Omental fat pad (tissue), 4 donors: ENCODE measurements around the gene KIRREL3. TPM values are rescaled to one million over a fixed set of nuclear protein-coding genes. Genes with fewer than 3 reads are reported as not detected.

Experiments used
- ATAC-seq: fragments of 150-250 bp; one replicate; pipeline ENCODE4 v1.9.1; 2016; ENCODE audit warnings: mild to moderate bottlenecking, moderate library complexity; ENCODE audit not compliant: low FRiP score
- DNase-seq: peaks from one replicate; pipeline ENCODE4 v3.0.0-alpha.2; 2019; ENCODE audit warnings: low spot score
- total RNA-seq, 4 donors: library from RNA; depleted of rRNA; stranded (reverse); fragments of >200 nt; gene quantifications; one replicate each; pipeline ENCODE4 v1.1.0, GENCODE V29; 2016
- TF ChIP-seq, protein P1 (sequence below), 3 donors: fragments of 450-650 bp; IDR thresholded peaks; one replicate each; pipeline ENCODE4 v1.5.1; 2016 to 2017; ENCODE audit warnings: antibody characterized with exemption in 3 of 3, mild to moderate bottlenecking in 3 of 3, moderate library complexity in 2 of 3

The KIRREL3 gene
- total RNA-seq, 4 donors from 2014 or later, result 0.09 to 0.60 TPM; not detected in 2

DNA sequence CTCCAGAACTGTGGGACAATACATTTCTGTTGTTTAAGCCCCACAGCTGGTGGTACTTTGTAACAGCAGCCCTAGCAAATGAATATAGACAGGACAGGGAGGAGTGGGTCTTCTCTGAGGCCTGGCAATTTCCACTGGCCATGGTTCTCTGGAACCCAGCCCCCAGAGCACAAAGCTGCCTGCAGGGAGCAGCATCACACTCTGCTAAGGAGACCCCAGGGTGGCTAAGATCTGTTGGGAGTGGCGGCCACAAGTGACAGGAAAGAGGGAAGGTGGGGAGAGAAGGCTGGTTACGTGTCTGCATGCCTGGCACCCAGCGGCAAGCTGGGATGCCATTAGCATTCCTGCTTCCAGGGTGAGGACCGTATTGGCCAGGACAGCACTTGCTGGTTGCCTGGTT, 433.2 kb downstream of the KIRREL3 start:
- ATAC-seq (no peak), DNase-seq (no peak)
- TF ChIP-seq, protein P1, sequence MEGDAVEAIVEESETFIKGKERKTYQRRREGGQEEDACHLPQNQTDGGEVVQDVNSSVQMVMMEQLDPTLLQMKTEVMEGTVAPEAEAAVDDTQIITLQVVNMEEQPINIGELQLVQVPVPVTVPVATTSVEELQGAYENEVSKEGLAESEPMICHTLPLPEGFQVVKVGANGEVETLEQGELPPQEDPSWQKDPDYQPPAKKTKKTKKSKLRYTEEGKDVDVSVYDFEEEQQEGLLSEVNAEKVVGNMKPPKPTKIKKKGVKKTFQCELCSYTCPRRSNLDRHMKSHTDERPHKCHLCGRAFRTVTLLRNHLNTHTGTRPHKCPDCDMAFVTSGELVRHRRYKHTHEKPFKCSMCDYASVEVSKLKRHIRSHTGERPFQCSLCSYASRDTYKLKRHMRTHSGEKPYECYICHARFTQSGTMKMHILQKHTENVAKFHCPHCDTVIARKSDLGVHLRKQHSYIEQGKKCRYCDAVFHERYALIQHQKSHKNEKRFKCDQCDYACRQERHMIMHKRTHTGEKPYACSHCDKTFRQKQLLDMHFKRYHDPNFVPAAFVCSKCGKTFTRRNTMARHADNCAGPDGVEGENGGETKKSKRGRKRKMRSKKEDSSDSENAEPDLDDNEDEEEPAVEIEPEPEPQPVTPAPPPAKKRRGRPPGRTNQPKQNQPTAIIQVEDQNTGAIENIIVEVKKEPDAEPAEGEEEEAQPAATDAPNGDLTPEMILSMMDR (IDR thresholded peaks at IDR 0.05), result no peak

DNA sequence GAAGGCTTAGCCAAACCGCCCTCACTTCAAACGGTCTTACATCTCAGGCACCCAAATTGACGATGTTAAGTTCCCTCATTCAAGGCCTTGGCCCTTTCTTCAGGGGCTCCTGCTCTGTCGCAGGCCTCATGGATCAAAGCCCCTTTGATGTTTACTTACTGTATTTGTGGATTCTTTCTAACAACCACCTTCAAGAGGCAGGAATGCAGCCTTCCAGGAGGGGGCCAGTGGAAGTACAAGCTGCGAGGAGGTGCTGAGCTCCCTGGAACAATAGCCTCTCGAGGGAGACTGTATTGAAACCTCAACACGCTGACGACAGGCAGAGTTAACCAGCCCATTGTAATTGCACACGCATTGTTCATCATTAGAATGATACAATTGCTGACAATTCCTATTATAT, 436.0 kb downstream of the KIRREL3 start:
- ATAC-seq (no peak), DNase-seq (no peak)
- TF ChIP-seq, protein P1 (IDR thresholded peaks at IDR 0.05), result no peak

DNA sequence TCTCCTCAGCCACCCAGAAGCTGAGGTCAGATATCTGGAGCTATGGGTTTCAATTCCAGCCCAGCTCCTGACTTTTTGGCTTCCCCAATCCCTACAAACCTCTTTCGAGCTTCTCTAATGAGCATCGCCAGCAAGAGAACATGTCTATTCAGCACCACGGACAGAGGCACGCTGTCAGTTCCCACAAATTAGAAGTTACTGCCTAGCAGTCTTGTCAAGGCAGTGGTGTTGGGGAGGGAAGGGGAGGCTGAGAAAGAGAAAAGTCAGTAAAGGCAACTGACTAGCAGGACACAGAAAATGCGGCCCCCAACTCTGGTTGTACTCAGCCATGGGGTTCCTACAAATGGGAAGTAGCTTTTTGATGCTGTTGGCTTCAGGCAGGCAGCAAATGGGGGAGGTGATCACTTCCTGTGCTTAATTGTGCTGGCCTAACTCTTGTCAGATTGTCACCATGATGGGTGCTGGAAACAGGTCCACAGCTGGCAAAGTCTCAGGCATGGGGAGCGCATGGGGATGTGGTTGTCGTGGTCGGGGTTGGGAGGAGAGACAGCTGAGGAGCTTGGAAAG, 439.2 kb downstream of the KIRREL3 start:
- no peak for ATAC-seq
- DNase-seq, result no peak
- TF ChIP-seq, protein P1 (IDR thresholded peaks at IDR 0.05), result no peak

GRCh38 chr11:126560221-126560620, 440.3 kb downstream of the KIRREL3 start:
- TF ChIP-seq, protein P1 (IDR thresholded peaks at IDR 0.05), result no peak
- no peak for ATAC-seq
- no peak for DNase-seq

DNA sequence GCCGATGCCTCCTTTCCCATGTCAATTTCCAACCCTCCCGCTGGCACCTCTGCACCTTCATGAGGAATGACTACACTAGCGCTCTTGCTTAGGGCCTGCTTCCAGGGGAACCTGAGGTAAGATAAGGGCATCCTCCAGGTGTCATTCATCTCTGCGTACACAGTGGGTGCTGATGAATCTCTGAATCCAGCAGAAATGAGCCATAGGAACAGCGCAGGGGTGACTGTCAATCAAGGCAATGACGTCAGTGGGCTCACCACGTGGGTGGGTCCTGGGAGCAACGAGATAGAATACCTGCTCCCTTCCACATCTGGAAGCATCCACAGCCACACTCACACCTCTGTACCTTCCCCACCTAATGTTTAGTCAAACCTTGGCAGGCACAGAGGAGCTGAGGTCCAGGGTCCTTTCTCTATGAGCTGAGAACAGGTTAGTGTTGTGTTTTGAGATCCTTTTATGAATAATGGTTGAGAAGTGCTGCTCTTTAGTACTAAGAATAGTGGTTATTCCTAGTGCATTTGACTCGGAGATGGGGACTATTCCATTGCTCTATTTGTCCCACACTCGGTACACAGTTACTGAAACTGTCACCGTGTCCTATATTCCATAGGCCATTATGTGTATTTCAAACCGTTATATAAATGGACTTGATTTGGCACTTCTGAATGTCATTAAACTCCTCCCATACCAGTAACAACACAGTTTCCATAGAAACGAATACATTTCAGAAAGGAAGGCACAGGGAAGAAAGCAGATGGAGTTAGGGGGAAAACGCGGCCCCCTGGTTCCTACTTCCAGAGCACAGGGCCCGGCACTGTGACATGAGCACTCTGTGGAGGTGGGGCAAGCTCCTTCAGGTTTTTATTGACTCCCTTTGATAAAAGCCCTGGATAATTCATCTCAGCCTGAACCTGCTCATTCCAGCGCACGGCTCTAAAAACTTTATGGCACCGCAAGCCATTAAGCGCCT, 451.7 kb downstream of the KIRREL3 start:
- TF ChIP-seq, protein P1 (IDR thresholded peaks at IDR 0.05), result no peak
- DNase-seq, result no peak
- no peak for ATAC-seq

GRCh38 chr11:126547691-126548090, 452.9 kb downstream of the KIRREL3 start:
- no peak for DNase-seq
- no peak for ATAC-seq
- TF ChIP-seq, protein P1 (IDR thresholded peaks at IDR 0.05), result no peak
